Stomach (tissue), 9 donors: Measurements from ENCODE around the gene SMPDL3A. TPM values are rescaled to one million over a fixed set of nuclear protein-coding genes. Genes with fewer than 3 reads are reported as not detected.

Experiments used
- DNase-seq, 2 donors: peaks; one replicate each; pipeline versions ENCODE4 v3.0.0 to v3.0.0-alpha.2; 2013 to 2019
- H3K27ac ChIP-seq, 5 donors: fragments of 200-600 bp in 4 of 5; sonication (generic) in 4 of 5; one replicate each; pipeline ENCODE4 v1.5.1; 2013 to 2019; ENCODE audit warnings: mild to moderate bottlenecking in 1 of 5, moderate library complexity in 1 of 5
- H3K27me3 ChIP-seq, 3 donors: fragments of 200-600 bp; sonication (generic); one replicate each; pipeline ENCODE4 v1.5.1; 2017 to 2019; ENCODE audit warnings: mixed run types in 1 of 3
- H3K36me3 ChIP-seq, 4 donors: fragments of 200-600 bp; sonication (generic); 1 replicate in 3 of 4; 2 replicates in 1 of 4; pipeline ENCODE4 v1.5.1; 2016 to 2019
- H3K4me1 ChIP-seq, 4 donors: fragments of 200-600 bp; sonication (generic); one replicate each; pipeline ENCODE4 v1.5.1; 2016 to 2019
- H3K4me3 ChIP-seq, 4 donors: fragments of 200-600 bp; sonication (generic) in 3 of 4; one replicate each; pipeline ENCODE4 v1.5.1; 2016 to 2019; ENCODE audit warnings: mild to moderate bottlenecking in 1 of 4
- H3K9me3 ChIP-seq, 4 donors: fragments of 200-600 bp; sonication (generic); one replicate each; pipeline ENCODE4 v1.5.1; 2016 to 2019
- EP300 ChIP-seq: sonication (generic); formaldehyde crosslinking; IDR thresholded peaks from one replicate; pipeline ENCODE4 v1.6.1; 2017; ENCODE audit warnings: antibody characterized with exemption
- POLR2A ChIP-seq, 4 donors: fragments of 450-650 bp; IDR thresholded peaks; one replicate each; pipeline ENCODE4 v1.6.1; 2016; ENCODE audit warnings: antibody characterized with exemption in 4 of 4, control low read depth in 2 of 4, mild to moderate bottlenecking in 1 of 4, moderate library complexity in 1 of 4
- POLR2AphosphoS5 ChIP-seq, 3 donors: sonication (generic); formaldehyde crosslinking; IDR thresholded peaks; one replicate each; pipeline ENCODE4 v1.6.1; 2016; ENCODE audit warnings: antibody characterized with exemption in 3 of 3
- WGBS, 5 donors: extraction: QIAGEN DNeasy Blood & Tissue Kit in 3 of 5; methylation state at CpG; one replicate each; pipeline versions ENCODE4 v1.1.5 to v1.1.7; 2013 to 2018; 5-methylcytosine and 5-hydroxymethylcytosine counted together
- intact Hi-C: fragments of 100-400 bp; cut with DNase I; formaldehyde crosslinking; loops from one replicate; pipeline ENCODE4 v1.15.1; 2023; ENCODE audit warnings: low total_unique reads
- polyA plus RNA-seq, 3 donors: library from polyadenylated mRNA; stranded (reverse); fragments of 200-250 nt; gene quantifications; one replicate each; pipeline ENCODE4 v1.2.3, GENCODE V29; 2013
- total RNA-seq, 5 donors: library from RNA; depleted of rRNA; stranded (reverse); fragments of >200 nt; gene quantifications; one replicate each; pipeline versions ENCODE4 v1.1.0 to v1.2.3, GENCODE V29; 2014 to 2016
- TF ChIP-seq, protein P1 (sequence below), 7 experiments: fragments of 450-650 bp in 4 of 7; fragments of 200-600 bp in 3 of 7; sonication (generic) in 3 of 7; IDR thresholded peaks; one replicate each; pipeline ENCODE4 v1.5.1; 2016 to 2019; ENCODE audit warnings: antibody characterized with exemption in 7 of 7, control low read depth in 2 of 7, mild to moderate bottlenecking in 1 of 7
- donor health status: healthy with polysubstance abuse.
- donor health status: Bipolar disorder and iron deficiency.
- donor health status: healthy.

SMPDL3A gene
- total and polyA plus RNA-seq, 8 donors = 4.5 to 34.2 (median 16.7) TPM

DNA sequence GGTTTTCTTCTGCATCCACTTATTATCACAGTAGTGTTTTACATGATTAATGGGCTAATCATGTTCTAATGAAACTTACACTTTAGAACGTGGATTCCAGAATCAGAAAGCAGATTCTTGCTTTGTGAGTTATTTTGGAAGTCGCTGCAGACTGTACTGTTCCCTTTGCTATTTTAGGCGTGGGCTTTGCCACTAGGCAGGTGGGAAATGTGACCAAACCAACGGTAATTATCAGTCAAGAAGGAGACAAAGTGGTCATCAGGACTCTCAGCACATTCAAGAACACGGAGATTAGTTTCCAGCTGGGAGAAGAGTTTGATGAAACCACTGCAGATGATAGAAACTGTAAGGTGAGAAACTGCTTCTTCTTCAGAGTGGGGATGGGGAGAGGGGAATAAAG is 8.9 kb upstream of the SMPDL3A start:
- intact Hi-C loops = no loop called here

DNA sequence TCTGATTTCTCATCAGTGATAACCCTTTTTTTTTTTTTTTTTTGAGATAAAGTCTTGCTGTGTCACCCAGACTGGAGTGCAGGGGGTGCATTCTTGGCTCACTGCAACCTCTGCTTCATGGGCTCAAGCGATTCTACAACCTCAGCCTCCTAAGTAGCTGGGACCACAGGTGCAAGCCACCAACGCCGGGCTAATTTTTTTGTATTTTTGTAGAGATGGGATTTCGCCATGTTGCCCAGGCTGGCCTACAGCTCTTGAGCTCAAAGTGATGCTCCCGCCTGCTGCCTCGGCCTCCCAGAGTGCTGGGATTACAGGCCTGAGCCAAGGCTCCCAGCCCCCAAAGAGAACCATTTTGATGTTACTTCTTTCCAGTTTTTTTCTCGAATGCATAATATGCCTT is 7.3 kb upstream of the SMPDL3A start:
- no peak overlapping the region for H3K27ac ChIP-seq
- TF ChIP-seq, protein P1, sequence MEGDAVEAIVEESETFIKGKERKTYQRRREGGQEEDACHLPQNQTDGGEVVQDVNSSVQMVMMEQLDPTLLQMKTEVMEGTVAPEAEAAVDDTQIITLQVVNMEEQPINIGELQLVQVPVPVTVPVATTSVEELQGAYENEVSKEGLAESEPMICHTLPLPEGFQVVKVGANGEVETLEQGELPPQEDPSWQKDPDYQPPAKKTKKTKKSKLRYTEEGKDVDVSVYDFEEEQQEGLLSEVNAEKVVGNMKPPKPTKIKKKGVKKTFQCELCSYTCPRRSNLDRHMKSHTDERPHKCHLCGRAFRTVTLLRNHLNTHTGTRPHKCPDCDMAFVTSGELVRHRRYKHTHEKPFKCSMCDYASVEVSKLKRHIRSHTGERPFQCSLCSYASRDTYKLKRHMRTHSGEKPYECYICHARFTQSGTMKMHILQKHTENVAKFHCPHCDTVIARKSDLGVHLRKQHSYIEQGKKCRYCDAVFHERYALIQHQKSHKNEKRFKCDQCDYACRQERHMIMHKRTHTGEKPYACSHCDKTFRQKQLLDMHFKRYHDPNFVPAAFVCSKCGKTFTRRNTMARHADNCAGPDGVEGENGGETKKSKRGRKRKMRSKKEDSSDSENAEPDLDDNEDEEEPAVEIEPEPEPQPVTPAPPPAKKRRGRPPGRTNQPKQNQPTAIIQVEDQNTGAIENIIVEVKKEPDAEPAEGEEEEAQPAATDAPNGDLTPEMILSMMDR (IDR thresholded peaks at IDR 0.05) = no peak
- TF ChIP-seq POLR2A (IDR thresholded peaks at IDR 0.05) (no peak), POLR2AphosphoS5 (IDR thresholded peaks at IDR 0.05) (no peak)
- H3K4me3 ChIP-seq = no peak overlapping the region
- H3K4me1 ChIP-seq = no peaks in the 10 kb centered on the region
- peaks cover 0 to 10% (median 0%) of the 10 kb centered on the region in 3 donors for H3K27me3 ChIP-seq
- no peaks in the 10 kb centered on the region for H3K36me3 ChIP-seq
- no peaks in the 10 kb centered on the region for H3K9me3 ChIP-seq
- intact Hi-C loops = no loop called here
- no peak for DNase-seq
- WGBS, 5 donors = 91 to 97% (median 95%) methylated on average over 7 of the region's 7 CpGs

More for the DNA sequence above, 8.9 kb upstream of the SMPDL3A start:
- 39 to 57% (median 49%) methylated on average over 5 of the region's 5 CpGs for WGBS, 5 donors
- Histone ChIP-seq H3K9me3 (no peaks in the 10 kb centered on the region), H3K4me3 (no peak overlapping the region), H3K27me3 (peaks cover 0 to 10% (median 0%) of the 10 kb centered on the region in 3 donors), H3K27ac (no peak overlapping the region), H3K36me3 (no peaks in the 10 kb centered on the region), H3K4me1 (no peaks in the 10 kb centered on the region)
- no peak for DNase-seq
- TF ChIP-seq, protein P1 (IDR thresholded peaks at IDR 0.05) = no peak
- TF ChIP-seq POLR2AphosphoS5 (IDR thresholded peaks at IDR 0.05) (no peak), EP300 (no peak), POLR2A (IDR thresholded peaks at IDR 0.05) (no peak)

DNA sequence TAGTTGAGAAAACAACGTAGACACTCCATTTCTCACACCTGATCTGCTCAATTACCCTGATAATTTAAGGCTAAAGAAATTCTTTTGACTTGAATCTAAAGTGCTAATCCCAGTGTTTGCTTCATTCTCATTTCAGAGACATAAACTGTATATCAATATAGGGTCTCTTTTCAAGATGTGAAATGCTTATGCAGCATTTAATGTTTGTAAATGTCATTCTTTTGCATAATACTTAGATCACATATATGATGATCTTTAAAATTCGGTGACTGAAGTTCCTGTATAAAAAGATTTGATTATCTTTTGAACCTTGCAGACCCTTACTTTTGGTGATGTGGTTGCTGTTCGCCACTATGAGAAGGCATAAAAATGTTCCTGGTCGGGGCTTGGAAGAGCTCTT is 5.7 kb upstream of the SMPDL3A start:
- peaks cover 3 to 9% (median 6%) of the 10 kb centered on the region in 4 donors for H3K4me1 ChIP-seq
- TF ChIP-seq POLR2A (IDR thresholded peaks at IDR 0.05) (no peak), EP300 (no peak), POLR2AphosphoS5 (IDR thresholded peaks at IDR 0.05) (no peak)
- TF ChIP-seq, protein P1 (IDR thresholded peaks at IDR 0.05) = no peak
- DNase-seq = no peak
- H3K27me3 ChIP-seq = peaks cover 0 to 10% (median 0%) of the 10 kb centered on the region in 3 donors
- H3K36me3 ChIP-seq = no peaks in the 10 kb centered on the region
- no peak overlapping the region for H3K4me3 ChIP-seq
- no peaks in the 10 kb centered on the region for H3K9me3 ChIP-seq
- no peak overlapping the region for H3K27ac ChIP-seq
- WGBS, 5 donors = 74 to 87% (median 81%) methylated on average over 4 of the region's 4 CpGs
- intact Hi-C loops = no loop called here

DNA sequence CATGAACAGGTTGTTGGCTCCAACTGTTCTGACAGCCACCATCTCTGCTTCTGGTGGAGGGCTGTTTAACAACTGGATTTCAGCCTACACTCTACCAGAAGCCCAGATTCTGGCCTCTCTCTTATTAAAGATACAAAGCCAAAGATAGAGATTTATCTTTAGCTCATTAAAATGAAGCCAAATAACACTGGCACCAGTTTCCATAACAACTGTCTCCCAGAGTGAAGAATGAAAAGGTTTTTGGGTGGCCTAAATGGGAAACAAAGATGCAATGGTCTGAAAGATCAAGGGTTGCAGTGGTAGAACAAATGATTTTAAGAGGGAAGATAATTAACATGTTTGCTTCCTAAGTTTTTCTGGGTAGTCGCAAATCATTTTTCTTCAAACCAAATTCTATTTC is 3.2 kb upstream of the SMPDL3A start:
- 94 to 100% (median 96%) methylated on average over 1 of the region's 1 CpG for WGBS, 5 donors

More for the DNA sequence above, 3.2 kb upstream of the SMPDL3A start:
- no peak overlapping the region for H3K27ac ChIP-seq
- no peaks in the 10 kb centered on the region for H3K9me3 ChIP-seq
- intact Hi-C loops = no loop called here
- no peak overlapping the region for H3K4me3 ChIP-seq
- H3K27me3 ChIP-seq = no peaks in the 10 kb centered on the region
- TF ChIP-seq POLR2AphosphoS5 (IDR thresholded peaks at IDR 0.05) (no peak), POLR2A (IDR thresholded peaks at IDR 0.05) (no peak), EP300 (no peak)
- TF ChIP-seq, protein P1 (IDR thresholded peaks at IDR 0.05) = no peak
- DNase-seq = no peak
- peaks cover 9 to 22% (median 18%) of the 10 kb centered on the region in 4 donors for H3K4me1 ChIP-seq
- H3K36me3 ChIP-seq = no peaks in the 10 kb centered on the region
